Globus pallidus (tissue), 1 donor: ENCODE results near the gene WDR41.
"Not testable (repeated sequence)": the region's sequence is repeated elsewhere in the genome, so short reads cannot be mapped to it uniquely, and the experiment has no call there.

ENCODE experiments used
- DNase-seq: peaks from one replicate; pipeline ENCODE4 v3.0.0-alpha.2; 2015; ENCODE audit warnings: low spot score

Gene WDR41

DNA sequence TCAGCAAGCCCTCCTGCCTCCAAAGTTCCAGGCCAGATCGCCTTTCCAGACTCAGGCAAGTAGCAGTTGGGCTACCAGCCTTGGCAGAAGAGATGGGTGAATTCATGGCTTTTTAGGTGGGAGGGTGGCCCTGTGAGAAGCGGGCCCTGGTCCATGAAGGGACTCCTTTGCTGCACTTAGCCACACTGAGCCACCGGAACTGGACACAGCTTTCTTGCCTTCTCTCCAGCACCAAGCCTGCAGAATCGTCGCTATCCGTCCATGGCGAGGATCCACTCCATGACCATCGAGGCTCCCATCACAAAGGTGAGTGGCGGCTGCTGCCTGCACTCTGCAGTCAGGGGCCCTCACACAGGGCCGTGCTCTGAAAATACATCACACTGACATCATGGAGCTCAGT is 85.0 kb downstream of the WDR41 start:
- no peak for DNase-seq

- no peak for DNase-seq
These were observed 89.3 kb downstream of the WDR41 start for GRCh38 chr5:77402796-77403195.

DNA sequence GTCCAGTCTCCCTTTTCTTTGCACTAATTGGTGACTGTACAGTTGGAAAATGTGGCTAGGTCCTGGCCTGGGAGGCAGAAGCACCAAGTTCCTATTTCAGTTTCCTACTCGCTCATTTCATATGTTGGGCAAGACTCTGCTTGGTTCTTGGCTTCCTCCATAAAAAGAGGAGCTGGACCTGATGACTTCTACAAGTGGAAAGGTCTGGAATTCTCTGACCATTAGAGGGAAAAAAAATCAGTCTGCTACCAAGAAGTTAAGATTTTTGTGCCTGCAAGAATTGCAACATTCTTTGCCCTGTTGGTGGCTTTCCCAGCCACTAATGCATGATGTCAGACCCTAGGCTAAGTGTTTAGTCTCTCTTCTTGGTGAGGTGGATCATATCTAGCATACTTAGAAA is 91.5 kb downstream of the WDR41 start:
- DNase-seq, result no peak

DNA sequence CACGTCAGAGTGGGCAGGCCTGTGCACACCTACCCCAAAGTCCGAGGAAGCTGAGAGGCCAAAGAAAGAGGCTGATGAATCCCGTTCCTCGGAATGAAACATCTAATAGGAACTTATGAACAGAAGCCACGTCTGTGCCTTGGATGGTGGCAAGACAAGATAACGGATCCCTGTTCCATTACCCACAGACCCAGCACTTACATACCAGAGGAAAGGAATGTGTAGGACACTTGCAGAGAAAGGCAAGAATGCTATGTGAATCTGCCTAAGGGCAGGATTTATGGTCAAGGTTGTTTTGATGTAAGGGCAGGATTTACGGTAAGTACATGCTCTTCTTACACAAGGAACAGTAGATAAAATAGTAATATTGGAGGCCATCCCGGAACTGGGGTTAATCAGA is 93.2 kb downstream of the WDR41 start:
- DNase-seq, result no peak

DNA sequence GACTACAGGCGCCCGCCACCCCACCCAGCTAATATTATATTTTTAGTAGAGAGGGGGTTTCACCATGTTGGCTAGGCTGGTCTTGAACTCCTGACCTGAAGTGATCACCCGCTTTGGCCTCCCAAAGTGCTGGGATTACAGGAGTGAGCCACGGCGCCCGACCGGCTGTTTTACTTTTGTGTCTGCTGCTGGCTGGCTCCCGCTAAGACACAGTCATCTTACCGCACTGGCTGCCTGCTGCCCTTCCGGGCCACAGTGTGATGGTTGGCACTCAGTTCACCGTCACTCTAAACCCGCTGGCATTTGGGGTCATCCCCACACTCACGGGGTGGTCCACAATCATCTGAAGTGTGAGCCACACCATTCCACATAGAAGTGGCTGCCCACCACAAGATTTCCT is 93.7 kb downstream of the WDR41 start:
- no peak for DNase-seq

DNA sequence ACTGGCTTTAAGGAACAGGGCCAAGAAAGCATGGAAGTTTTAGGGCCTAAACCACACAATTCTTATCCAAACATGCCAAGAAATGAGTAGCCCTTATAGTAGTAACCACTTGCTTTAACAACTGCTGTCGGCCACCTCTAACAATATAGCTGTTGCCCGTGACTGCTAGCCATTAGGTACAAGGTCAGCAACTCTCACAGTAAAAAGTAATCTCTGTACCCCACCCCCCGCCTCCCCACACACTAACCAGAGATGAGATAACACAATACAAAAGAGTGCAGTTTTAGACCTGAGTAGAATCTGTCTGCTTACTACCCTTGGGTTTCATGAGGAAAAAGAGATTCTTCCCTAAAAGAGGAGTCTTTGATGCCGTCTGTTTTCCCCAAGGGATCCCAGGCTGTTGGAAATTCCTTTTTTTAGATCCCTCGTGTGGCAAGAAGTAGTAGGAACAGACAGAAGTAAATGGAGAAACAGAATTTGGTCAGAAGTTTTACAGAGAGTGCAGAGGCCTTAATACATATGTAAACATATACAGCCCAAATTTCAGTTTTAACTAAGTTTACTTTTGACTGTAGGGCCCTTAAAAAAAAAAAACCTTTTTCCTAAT is 94.3 kb downstream of the WDR41 start:
- no peak for DNase-seq

DNA sequence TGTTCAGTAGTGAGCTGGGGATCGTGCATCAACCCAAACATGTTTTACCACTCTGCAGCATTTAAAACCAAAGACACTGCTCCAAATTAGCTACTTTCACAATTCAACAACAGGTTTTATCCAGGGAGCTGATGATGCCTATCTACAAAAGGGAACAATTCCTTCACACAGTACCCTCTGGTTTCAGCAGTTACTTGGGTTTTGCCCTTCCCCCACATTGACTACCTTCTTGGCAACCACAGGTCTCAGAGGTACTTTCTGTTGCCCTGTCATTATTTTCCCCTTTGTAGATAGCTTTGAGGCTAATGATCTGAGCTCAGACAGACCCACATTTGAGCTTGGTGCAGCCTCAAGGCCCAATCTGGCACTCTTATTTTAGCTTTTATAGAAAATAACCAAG is 96.1 kb downstream of the WDR41 start:
- no peak for DNase-seq

DNA sequence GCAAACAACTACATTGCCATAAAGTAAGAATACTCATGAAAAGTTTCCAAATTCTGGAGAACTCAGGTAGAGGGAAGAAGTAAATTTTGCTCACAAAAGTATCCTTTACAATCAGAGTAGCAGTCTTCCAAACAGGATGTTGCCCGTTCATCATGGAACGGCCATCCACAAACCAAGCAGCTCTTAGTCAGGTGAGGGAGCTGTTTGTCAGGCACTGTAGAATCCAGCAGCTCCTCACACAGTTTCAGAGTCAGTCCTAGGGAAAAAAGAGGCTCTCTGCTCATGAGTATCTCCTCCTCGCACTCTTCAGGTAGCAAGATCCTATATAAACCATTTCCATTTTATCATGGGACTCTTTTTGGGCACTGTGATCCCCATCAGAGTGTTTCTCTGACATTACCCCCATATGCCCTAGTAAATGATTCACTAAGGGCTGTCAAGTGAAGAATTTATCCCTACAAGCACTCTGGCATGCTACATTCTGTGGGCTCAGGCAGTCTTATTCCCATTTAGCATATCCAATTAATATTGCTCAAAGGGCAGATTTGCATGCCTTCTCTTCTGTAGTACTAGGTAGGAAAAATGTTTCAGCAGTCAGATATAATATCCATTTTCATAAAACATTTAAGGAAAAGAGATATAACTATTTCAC is 97.9 kb downstream of the WDR41 start:
- no peak for DNase-seq

DNA sequence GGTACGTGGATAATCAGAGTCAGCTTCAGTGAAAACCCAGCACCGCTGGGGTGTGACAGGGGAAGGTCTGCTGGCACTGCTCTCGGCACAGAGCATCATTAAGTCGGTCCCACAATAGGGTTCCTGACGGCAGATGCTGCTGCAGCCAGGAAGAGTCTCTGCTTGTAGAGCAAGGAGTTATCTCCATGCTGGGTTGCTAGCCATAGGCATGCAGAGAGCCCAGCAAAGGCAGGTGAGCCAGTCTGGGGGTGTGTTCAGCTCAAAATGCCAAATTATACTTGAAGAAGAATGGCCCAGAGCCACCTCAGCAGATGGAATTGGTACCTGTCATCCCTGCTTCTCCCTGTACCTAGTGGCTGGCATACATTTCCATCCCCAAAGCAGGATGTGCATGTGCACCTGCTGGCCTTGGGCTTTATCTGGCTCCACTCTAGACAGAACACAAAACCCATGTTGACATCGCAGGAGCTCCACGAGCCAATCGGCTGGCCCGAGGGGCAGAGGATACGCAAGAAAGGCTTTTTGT is 100.8 kb downstream of the WDR41 start:
- no peak for DNase-seq

- no peak for DNase-seq
These were observed 101.3 kb downstream of the WDR41 start for GRCh38 chr5:77390795-77391194.

- no peak for DNase-seq
These were observed 101.9 kb downstream of the WDR41 start for GRCh38 chr5:77390221-77390620.

- no peak for DNase-seq
These were observed 102.4 kb downstream of the WDR41 start for GRCh38 chr5:77389746-77390145.

GRCh38 chr5:77386340-77386739 is 105.8 kb downstream of the WDR41 start:
- not testable (repeated sequence) for DNase-seq

- not testable (repeated sequence) for DNase-seq
These were observed 108.8 kb downstream of the WDR41 start for GRCh38 chr5:77383336-77383735.
